ENCODE data around the gene WWP2. TPM values are rescaled to one million over a fixed set of nuclear protein-coding genes. Genes with fewer than 3 reads are reported as not detected.
A peak's percentile ranks its signal among the peaks of the same experiment; 100 is the strongest.

Gene WWP2
- polyA plus RNA-seq, 4 donors = 32.4 to 44.6 (median 35.4) TPM

- FAIRE-seq (no peak), DNase-seq (peak; percentile 83 to 92)
- Histone ChIP-seq H3K9me3 (ENCODE audit: control insufficient read depth in 2 of 2, insufficient read depth in 1 of 2, low read depth in 1 of 2, low read length in 1 of 2) (no peaks in the 10 kb centered on the region), H3K36me3 (ENCODE audit: control insufficient read depth in 3 of 3, insufficient read depth in 2 of 3, low read depth in 1 of 3, low read length in 3 of 3) (peaks cover 11 to 74% (median 12%) of the 10 kb centered on the region in 3 donors), H3K27ac (ENCODE audit: low read depth in 1 of 3, low read length in 2 of 3) (peak overlapping the region in 2 of 3 donors; percentile 46 to 49), H3K4me1 (ENCODE audit: control insufficient read depth in 3 of 3, insufficient read depth in 2 of 3, low read depth in 1 of 3, low read length in 2 of 3) (peaks cover 0 to 7% (median 0%) of the 10 kb centered on the region in 3 donors), H3K27me3 (ENCODE audit: control insufficient read depth in 3 of 3, insufficient read depth in 3 of 3, low read length in 3 of 3) (no peaks in the 10 kb centered on the region), H3K4me3 (ENCODE audit: low read depth in 1 of 3, low read length in 3 of 3) (no peak overlapping the region)
- 47 to 72% (median 58%) methylated on average over 36 to 41 of the region's 41 CpGs for WGBS, 3 donors
Observed at GRCh38 chr16:69741951-69742904, 19.9 kb upstream of the WWP2 start.

GRCh38 chr16:69744363-69745231 is 17.5 kb upstream of the WWP2 start:
- H3K9me3 ChIP-seq (ENCODE audit: control insufficient read depth in 2 of 2, insufficient read depth in 1 of 2, low read depth in 1 of 2, low read length in 1 of 2) = no peaks in the 10 kb centered on the region
- H3K4me1 ChIP-seq (ENCODE audit: control insufficient read depth in 3 of 3, insufficient read depth in 2 of 3, low read depth in 1 of 3, low read length in 2 of 3) = peaks cover 0 to 7% (median 0%) of the 10 kb centered on the region in 3 donors
- no peak overlapping the region for H3K4me3 ChIP-seq (ENCODE audit: low read depth in 1 of 3, low read length in 3 of 3)
- FAIRE-seq = no peak
- no peaks in the 10 kb centered on the region for H3K27me3 ChIP-seq (ENCODE audit: control insufficient read depth in 3 of 3, insufficient read depth in 3 of 3, low read length in 3 of 3)
- WGBS, 3 donors = 94 to 96% (median 95%) methylated on average over 35 of the region's 35 CpGs
- H3K36me3 ChIP-seq (ENCODE audit: control insufficient read depth in 3 of 3, insufficient read depth in 2 of 3, low read depth in 1 of 3, low read length in 3 of 3) = peaks cover 15 to 85% (median 18%) of the 10 kb centered on the region in 3 donors
- no peak overlapping the region for H3K27ac ChIP-seq (ENCODE audit: low read depth in 1 of 3, low read length in 2 of 3)
- DNase-seq = no peak

- Histone ChIP-seq H3K27me3 (ENCODE audit: control insufficient read depth in 3 of 3, insufficient read depth in 3 of 3, low read length in 3 of 3) (no peaks in the 10 kb centered on the region), H3K27ac (ENCODE audit: low read depth in 1 of 3, low read length in 2 of 3) (no peak overlapping the region), H3K4me3 (ENCODE audit: low read depth in 1 of 3, low read length in 3 of 3) (no peak overlapping the region), H3K36me3 (ENCODE audit: control insufficient read depth in 3 of 3, insufficient read depth in 2 of 3, low read depth in 1 of 3, low read length in 3 of 3) (peaks cover 15 to 85% (median 18%) of the 10 kb centered on the region in 3 donors), H3K9me3 (ENCODE audit: control insufficient read depth in 2 of 2, insufficient read depth in 1 of 2, low read depth in 1 of 2, low read length in 1 of 2) (no peaks in the 10 kb centered on the region), H3K4me1 (ENCODE audit: control insufficient read depth in 3 of 3, insufficient read depth in 2 of 3, low read depth in 1 of 3, low read length in 2 of 3) (peaks cover 0 to 7% (median 0%) of the 10 kb centered on the region in 3 donors)
- no peak for FAIRE-seq
- no peak for DNase-seq
- WGBS, 3 donors = 96 to 98% (median 97%) methylated on average over 11 of the region's 11 CpGs
Observed at GRCh38 chr16:69745232-69745612, 16.9 kb upstream of the WWP2 start.

GRCh38 chr16:69745959-69746358 is 16.2 kb upstream of the WWP2 start:
- no peak for DNase-seq

GRCh38 chr16:69747115-69747514 is 15.0 kb upstream of the WWP2 start:
- DNase-seq (no peak), FAIRE-seq (no peak)
- Histone ChIP-seq H3K9me3 (ENCODE audit: control insufficient read depth in 2 of 2, insufficient read depth in 1 of 2, low read depth in 1 of 2, low read length in 1 of 2) (no peaks in the 10 kb centered on the region), H3K4me1 (ENCODE audit: control insufficient read depth in 3 of 3, insufficient read depth in 2 of 3, low read depth in 1 of 3, low read length in 2 of 3) (no peaks in the 10 kb centered on the region), H3K36me3 (ENCODE audit: control insufficient read depth in 3 of 3, insufficient read depth in 2 of 3, low read depth in 1 of 3, low read length in 3 of 3) (peaks cover 13 to 85% (median 18%) of the 10 kb centered on the region in 3 donors), H3K27ac (ENCODE audit: low read depth in 1 of 3, low read length in 2 of 3) (no peak overlapping the region), H3K27me3 (ENCODE audit: control insufficient read depth in 3 of 3, insufficient read depth in 3 of 3, low read length in 3 of 3) (no peaks in the 10 kb centered on the region), H3K4me3 (ENCODE audit: low read depth in 1 of 3, low read length in 3 of 3) (no peak overlapping the region)
- WGBS, 3 donors = 85 to 92% (median 88%) methylated on average over 8 of the region's 8 CpGs

More at GRCh38 chr16:69745959-69746358, 16.2 kb upstream of the WWP2 start:
- no peak for FAIRE-seq
- Histone ChIP-seq H3K27me3 (ENCODE audit: control insufficient read depth in 3 of 3, insufficient read depth in 3 of 3, low read length in 3 of 3) (no peaks in the 10 kb centered on the region), H3K4me1 (ENCODE audit: control insufficient read depth in 3 of 3, insufficient read depth in 2 of 3, low read depth in 1 of 3, low read length in 2 of 3) (peaks cover 0 to 7% (median 0%) of the 10 kb centered on the region in 3 donors), H3K9me3 (ENCODE audit: control insufficient read depth in 2 of 2, insufficient read depth in 1 of 2, low read depth in 1 of 2, low read length in 1 of 2) (no peaks in the 10 kb centered on the region), H3K36me3 (ENCODE audit: control insufficient read depth in 3 of 3, insufficient read depth in 2 of 3, low read depth in 1 of 3, low read length in 3 of 3) (peaks cover 15 to 85% (median 18%) of the 10 kb centered on the region in 3 donors), H3K4me3 (ENCODE audit: low read depth in 1 of 3, low read length in 3 of 3) (no peak overlapping the region), H3K27ac (ENCODE audit: low read depth in 1 of 3, low read length in 2 of 3) (no peak overlapping the region)
- WGBS, 3 donors = 84 to 90% (median 86%) methylated on average over 10 of the region's 10 CpGs

GRCh38 chr16:69748694-69749345 is 13.3 kb upstream of the WWP2 start:
- Histone ChIP-seq H3K27me3 (ENCODE audit: control insufficient read depth in 3 of 3, insufficient read depth in 3 of 3, low read length in 3 of 3) (no peaks in the 10 kb centered on the region), H3K36me3 (ENCODE audit: control insufficient read depth in 3 of 3, insufficient read depth in 2 of 3, low read depth in 1 of 3, low read length in 3 of 3) (peaks cover 13 to 79% (median 15%) of the 10 kb centered on the region in 3 donors), H3K9me3 (ENCODE audit: control insufficient read depth in 2 of 2, insufficient read depth in 1 of 2, low read depth in 1 of 2, low read length in 1 of 2) (no peaks in the 10 kb centered on the region), H3K27ac (ENCODE audit: low read depth in 1 of 3, low read length in 2 of 3) (no peak overlapping the region), H3K4me1 (ENCODE audit: control insufficient read depth in 3 of 3, insufficient read depth in 2 of 3, low read depth in 1 of 3, low read length in 2 of 3) (peaks cover 0 to 5% (median 2%) of the 10 kb centered on the region in 3 donors), H3K4me3 (ENCODE audit: low read depth in 1 of 3, low read length in 3 of 3) (no peak overlapping the region)
- FAIRE-seq = no peak
- 84 to 90% (median 85%) methylated on average over 17 to 20 of the region's 20 CpGs for WGBS, 3 donors
- DNase-seq = no peak

GRCh38 chr16:69754143-69754468 is 8.0 kb upstream of the WWP2 start:
- H3K9me3 ChIP-seq (ENCODE audit: control insufficient read depth in 2 of 2, insufficient read depth in 1 of 2, low read depth in 1 of 2, low read length in 1 of 2) = no peaks in the 10 kb centered on the region
- WGBS, 3 donors = 3 to 10% (median 4%) methylated on average over 4 of the region's 4 CpGs
- peaks cover 0 to 29% (median 0%) of the 10 kb centered on the region in 3 donors for H3K36me3 ChIP-seq (ENCODE audit: control insufficient read depth in 3 of 3, insufficient read depth in 2 of 3, low read depth in 1 of 3, low read length in 3 of 3)
- peak overlapping the region in 2 of 3 donors; percentile 51 to 67 for H3K27ac ChIP-seq (ENCODE audit: low read depth in 1 of 3, low read length in 2 of 3)
- FAIRE-seq = no peak
- peak overlapping the region; percentile 60 to 81 (median 79) for H3K4me3 ChIP-seq (ENCODE audit: low read depth in 1 of 3, low read length in 3 of 3)
- H3K4me1 ChIP-seq (ENCODE audit: control insufficient read depth in 3 of 3, insufficient read depth in 2 of 3, low read depth in 1 of 3, low read length in 2 of 3) = peaks cover 2 to 8% (median 2%) of the 10 kb centered on the region in 3 donors
- no peaks in the 10 kb centered on the region for H3K27me3 ChIP-seq (ENCODE audit: control insufficient read depth in 3 of 3, insufficient read depth in 3 of 3, low read length in 3 of 3)
- DNase-seq = no peak

All from small intestine (tissue), 7 donors.